Sigmoid colon (tissue), 4 donors: Measurements from ENCODE around the gene PIK3R1.

Source experiments
- POLR2AphosphoS5 ChIP-seq, 4 donors: sonication (generic); formaldehyde crosslinking; IDR thresholded peaks; one replicate each; pipeline ENCODE4 v1.6.1; 2017; ENCODE audit warnings: antibody characterized with exemption in 4 of 4
- TF ChIP-seq, protein P1 (sequence below), 4 experiments: fragments of 450-650 bp in 3 of 4; fragments of 200-600 bp in 1 of 4; IDR thresholded peaks; one replicate each; pipeline ENCODE4 v1.5.1; 2016 to 2019; ENCODE audit warnings: antibody characterized with exemption in 4 of 4, mild to moderate bottlenecking in 3 of 4, moderate library complexity in 2 of 4

DNA sequence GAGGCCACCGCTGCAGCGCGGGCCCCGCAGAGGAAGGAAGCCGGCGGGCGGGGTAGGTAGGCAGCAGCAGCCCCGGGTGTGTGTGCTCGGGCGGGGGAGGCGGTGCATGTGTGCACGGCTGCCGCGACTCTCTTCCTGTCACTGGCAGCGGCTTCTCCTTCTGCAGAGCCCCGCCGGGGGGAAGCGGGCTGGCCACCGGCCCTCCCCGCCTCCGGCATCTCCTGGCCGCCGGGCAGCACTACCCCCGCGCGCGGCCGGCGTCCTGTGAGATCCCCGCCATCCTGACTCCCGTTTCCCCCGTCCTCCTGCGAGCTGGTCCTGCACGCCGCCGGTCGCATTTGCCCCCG is 315 bp downstream of the PIK3R1 start:
- TF ChIP-seq, protein P1, sequence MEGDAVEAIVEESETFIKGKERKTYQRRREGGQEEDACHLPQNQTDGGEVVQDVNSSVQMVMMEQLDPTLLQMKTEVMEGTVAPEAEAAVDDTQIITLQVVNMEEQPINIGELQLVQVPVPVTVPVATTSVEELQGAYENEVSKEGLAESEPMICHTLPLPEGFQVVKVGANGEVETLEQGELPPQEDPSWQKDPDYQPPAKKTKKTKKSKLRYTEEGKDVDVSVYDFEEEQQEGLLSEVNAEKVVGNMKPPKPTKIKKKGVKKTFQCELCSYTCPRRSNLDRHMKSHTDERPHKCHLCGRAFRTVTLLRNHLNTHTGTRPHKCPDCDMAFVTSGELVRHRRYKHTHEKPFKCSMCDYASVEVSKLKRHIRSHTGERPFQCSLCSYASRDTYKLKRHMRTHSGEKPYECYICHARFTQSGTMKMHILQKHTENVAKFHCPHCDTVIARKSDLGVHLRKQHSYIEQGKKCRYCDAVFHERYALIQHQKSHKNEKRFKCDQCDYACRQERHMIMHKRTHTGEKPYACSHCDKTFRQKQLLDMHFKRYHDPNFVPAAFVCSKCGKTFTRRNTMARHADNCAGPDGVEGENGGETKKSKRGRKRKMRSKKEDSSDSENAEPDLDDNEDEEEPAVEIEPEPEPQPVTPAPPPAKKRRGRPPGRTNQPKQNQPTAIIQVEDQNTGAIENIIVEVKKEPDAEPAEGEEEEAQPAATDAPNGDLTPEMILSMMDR (IDR thresholded peaks at IDR 0.05), result no peak
- TF ChIP-seq POLR2AphosphoS5 (IDR thresholded peaks at IDR 0.05), result no peak
